Parathyroid adenoma (tissue), 2 donors: ENCODE results near the gene GJD3.

Experiments used
- H2AFZ ChIP-seq: fragments of 300-600 bp; sonication (generic); one replicate; pipeline ENCODE4 v1.7.0; 2017; ENCODE audit warnings: antibody characterized with exemption, mild to moderate bottlenecking
- H3K27ac ChIP-seq: fragments of 300-600 bp; sonication (generic); one replicate; pipeline ENCODE4 v1.7.0; 2017
- H3K27me3 ChIP-seq: fragments of 300-600 bp; sonication (generic); one replicate; pipeline ENCODE4 v1.7.0; 2017; ENCODE audit warnings: low read length; ENCODE audit not compliant: control insufficient read depth, insufficient read depth
- H3K36me3 ChIP-seq: fragments of 300-600 bp; sonication (generic); one replicate; pipeline ENCODE4 v1.7.0; 2017; ENCODE audit warnings: low read length; ENCODE audit not compliant: control insufficient read depth, insufficient read depth
- H3K4me1 ChIP-seq: fragments of 300-600 bp; sonication (generic); one replicate; pipeline ENCODE4 v1.7.0; 2017; ENCODE audit warnings: control low read depth
- H3K4me2 ChIP-seq: fragments of 300-600 bp; sonication (generic); one replicate; pipeline ENCODE4 v1.7.0; 2017; ENCODE audit warnings: low read length
- H3K4me3 ChIP-seq: fragments of 300-600 bp; sonication (generic); one replicate; pipeline ENCODE4 v1.7.0; 2017; ENCODE audit warnings: low read depth, low read length
- H3K79me2 ChIP-seq: fragments of 300-600 bp; sonication (generic); one replicate; pipeline ENCODE4 v1.7.0; 2017; ENCODE audit warnings: control low read depth
- H3K9ac ChIP-seq: fragments of 300-600 bp; sonication (generic); one replicate; pipeline ENCODE4 v1.7.0; 2017; ENCODE audit warnings: mild to moderate bottlenecking
- H3K9me3 ChIP-seq: fragments of 300-600 bp; sonication (generic); one replicate; pipeline ENCODE4 v1.7.0; 2017; ENCODE audit warnings: low read length; ENCODE audit not compliant: control insufficient read depth
- TF ChIP-seq, protein P1 (sequence below): fragments of 300-600 bp; sonication (generic); IDR thresholded peaks from one replicate; pipeline ENCODE4 v1.7.0; 2017; ENCODE audit warnings: antibody characterized with exemption, mild to moderate bottlenecking
- donor health status: primary hyperparathyroidism.

Gene GJD3

DNA sequence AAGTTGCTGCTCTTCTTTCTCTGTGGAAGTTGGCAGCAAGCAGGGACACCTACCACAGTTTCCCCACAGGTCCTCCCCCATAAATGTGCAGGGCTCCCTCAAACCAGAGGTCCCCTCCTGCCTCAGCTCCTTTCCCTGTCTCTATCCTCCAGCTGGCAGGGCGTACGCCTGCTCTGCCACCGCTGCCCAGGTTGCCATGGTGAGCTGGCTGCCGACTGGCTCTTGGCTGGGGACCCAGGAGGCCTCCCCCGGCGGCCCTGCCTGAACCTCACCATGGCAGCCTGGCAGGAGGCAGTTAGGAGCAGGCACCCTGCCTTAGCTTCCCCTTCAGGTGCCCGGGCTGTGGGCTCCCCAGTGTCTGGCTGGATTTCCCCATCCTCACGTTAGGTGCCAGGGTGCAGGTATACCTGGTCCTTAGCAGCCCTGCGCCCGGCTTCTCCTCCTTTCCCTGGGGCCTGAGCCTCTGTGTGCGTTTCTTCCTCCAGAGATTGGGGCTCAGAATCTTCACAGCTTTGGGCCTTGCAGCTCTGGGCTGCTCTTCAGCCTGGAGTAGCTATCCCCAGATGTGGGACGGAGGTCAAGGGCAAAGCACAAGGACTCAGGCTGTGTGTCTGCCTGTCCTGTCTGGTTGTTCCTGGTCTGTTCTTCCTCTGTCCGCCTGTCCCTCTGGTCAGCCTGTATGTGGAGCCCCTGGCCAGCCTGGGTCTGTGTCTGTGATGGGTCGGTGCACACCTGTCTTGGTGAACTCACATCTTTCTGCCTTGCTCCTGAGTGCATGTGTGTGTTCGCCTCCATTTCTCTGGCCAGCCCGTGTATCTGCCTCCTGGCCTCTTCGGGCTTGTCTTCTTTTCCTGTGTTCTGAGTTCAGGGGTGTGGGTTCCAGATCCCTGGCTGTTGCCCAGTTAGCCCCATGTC is 15.7 kb downstream of the GJD3 start:
- TF ChIP-seq, protein P1, sequence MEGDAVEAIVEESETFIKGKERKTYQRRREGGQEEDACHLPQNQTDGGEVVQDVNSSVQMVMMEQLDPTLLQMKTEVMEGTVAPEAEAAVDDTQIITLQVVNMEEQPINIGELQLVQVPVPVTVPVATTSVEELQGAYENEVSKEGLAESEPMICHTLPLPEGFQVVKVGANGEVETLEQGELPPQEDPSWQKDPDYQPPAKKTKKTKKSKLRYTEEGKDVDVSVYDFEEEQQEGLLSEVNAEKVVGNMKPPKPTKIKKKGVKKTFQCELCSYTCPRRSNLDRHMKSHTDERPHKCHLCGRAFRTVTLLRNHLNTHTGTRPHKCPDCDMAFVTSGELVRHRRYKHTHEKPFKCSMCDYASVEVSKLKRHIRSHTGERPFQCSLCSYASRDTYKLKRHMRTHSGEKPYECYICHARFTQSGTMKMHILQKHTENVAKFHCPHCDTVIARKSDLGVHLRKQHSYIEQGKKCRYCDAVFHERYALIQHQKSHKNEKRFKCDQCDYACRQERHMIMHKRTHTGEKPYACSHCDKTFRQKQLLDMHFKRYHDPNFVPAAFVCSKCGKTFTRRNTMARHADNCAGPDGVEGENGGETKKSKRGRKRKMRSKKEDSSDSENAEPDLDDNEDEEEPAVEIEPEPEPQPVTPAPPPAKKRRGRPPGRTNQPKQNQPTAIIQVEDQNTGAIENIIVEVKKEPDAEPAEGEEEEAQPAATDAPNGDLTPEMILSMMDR: no peak
- no peaks in the 10 kb centered on the region for H3K36me3 ChIP-seq
- H3K27ac ChIP-seq: no peak overlapping the region
- no peak overlapping the region for H3K4me3 ChIP-seq
- peaks cover 35% of the 10 kb centered on the region for H3K4me1 ChIP-seq
- no peaks in the 10 kb centered on the region for H3K9me3 ChIP-seq
- no peak overlapping the region for H2AFZ ChIP-seq
- peaks cover 6% of the 10 kb centered on the region for H3K79me2 ChIP-seq
- no peak overlapping the region for H3K9ac ChIP-seq
- H3K27me3 ChIP-seq: no peaks in the 10 kb centered on the region
- H3K4me2 ChIP-seq: no peak overlapping the region

DNA sequence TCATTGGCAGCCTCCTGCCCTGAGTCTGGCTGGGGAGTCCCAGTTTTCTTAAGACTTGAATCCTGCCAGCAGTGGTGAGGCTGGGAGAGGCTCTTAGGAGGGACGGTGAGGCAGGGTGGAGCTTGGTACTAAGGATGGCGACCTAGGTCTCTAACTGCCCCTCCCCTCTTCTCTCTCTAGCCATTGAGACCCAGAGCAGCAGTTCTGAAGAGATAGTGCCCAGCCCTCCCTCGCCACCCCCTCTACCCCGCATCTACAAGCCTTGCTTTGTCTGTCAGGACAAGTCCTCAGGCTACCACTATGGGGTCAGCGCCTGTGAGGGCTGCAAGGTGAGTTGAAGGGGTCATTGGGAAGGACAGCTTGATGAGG is 16.4 kb downstream of the GJD3 start:
- Histone ChIP-seq H3K4me3 (no peak overlapping the region), H3K4me2 (no peak overlapping the region), H3K9me3 (no peaks in the 10 kb centered on the region), H3K79me2 (peaks cover 6% of the 10 kb centered on the region), H2AFZ (no peak overlapping the region), H3K27ac (peak overlapping the region; percentile 33), H3K27me3 (no peaks in the 10 kb centered on the region), H3K9ac (no peak overlapping the region), H3K36me3 (no peaks in the 10 kb centered on the region), H3K4me1 (peaks cover 38% of the 10 kb centered on the region)
- TF ChIP-seq, protein P1: no peak

DNA sequence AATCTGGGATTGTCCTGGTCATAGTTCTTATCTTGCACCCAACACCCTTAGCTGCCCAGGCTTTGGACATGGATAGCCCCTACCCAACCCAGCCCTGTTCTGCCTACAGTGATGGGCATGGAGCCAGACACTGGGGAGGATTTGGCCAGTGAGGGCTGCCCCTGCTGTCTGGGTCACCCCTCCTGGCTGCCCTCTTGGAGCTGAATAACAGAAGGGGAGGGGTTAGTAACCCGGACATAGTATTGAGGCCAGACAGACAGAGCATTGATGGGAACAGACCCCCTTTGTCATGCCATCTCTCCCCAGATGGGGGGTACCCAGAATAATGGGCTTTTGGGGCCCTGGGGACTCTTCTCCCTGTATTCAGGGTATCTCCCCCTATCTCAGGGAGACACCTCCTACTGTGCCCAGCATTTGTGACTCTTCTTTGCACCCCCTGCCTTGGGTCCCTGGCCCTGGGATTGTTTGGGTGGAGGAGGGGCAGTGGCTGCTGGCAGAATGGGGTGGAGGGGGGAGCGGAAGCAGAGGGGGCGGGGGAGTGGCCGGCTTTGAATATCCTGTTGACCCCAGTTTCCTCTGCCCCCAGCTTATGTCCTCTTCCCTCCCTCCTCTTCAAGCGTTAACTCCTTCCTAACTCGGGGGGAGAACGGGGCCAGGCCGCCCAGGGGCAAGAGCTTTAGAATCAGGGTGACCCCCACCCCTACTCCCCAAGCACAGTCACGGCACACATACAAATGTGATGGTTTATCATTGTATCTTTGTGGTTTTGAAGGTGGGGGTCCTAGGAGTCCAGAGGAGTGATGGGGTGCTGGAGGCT is 17.0 kb downstream of the GJD3 start:
- H3K4me2 ChIP-seq: no peak overlapping the region
- H3K79me2 ChIP-seq: peaks cover 6% of the 10 kb centered on the region
- no peak overlapping the region for H2AFZ ChIP-seq
- TF ChIP-seq, protein P1: no peak
- peaks cover 39% of the 10 kb centered on the region for H3K4me1 ChIP-seq
- no peak overlapping the region for H3K4me3 ChIP-seq
- H3K27ac ChIP-seq: peak overlapping the region; percentile 33
- no peaks in the 10 kb centered on the region for H3K9me3 ChIP-seq
- no peaks in the 10 kb centered on the region for H3K36me3 ChIP-seq
- no peaks in the 10 kb centered on the region for H3K27me3 ChIP-seq
- no peak overlapping the region for H3K9ac ChIP-seq

DNA sequence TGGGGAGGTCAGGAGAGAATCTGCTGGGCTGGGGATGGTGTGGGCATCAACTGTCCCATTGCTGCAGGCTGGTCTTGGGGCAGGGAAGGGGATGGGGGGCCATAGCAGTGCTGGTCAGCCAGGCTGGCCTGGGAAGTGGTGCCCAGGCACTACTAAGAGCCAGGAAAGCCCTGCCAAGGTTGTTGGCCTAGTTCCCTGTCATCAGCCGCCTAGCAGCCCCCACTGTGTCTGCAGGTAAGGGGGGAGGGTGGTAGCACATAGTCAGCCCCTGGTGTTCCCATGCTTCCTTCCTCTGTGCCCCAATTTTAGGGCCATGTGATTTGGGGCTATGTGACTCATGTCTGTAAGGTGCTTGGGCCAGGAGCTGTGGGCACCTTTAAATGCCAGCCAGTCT is 17.8 kb downstream of the GJD3 start:
- no peak overlapping the region for H2AFZ ChIP-seq
- TF ChIP-seq, protein P1: no peak
- no peak overlapping the region for H3K9ac ChIP-seq
- H3K4me1 ChIP-seq: peaks cover 40% of the 10 kb centered on the region
- H3K4me3 ChIP-seq: no peak overlapping the region
- no peaks in the 10 kb centered on the region for H3K27me3 ChIP-seq
- no peak overlapping the region for H3K4me2 ChIP-seq
- no peaks in the 10 kb centered on the region for H3K36me3 ChIP-seq
- H3K9me3 ChIP-seq: no peaks in the 10 kb centered on the region
- H3K27ac ChIP-seq: peak overlapping the region; percentile 15
- H3K79me2 ChIP-seq: peaks cover 6% of the 10 kb centered on the region
